Esophagus squamous epithelium (tissue), 4 donors: ENCODE results near the gene WFDC9.
"Not testable (repeated sequence)": the region's sequence is repeated elsewhere in the genome, so short reads cannot be mapped to it uniquely, and the experiment has no call there.

ENCODE experiments used
- POLR2A ChIP-seq, 4 donors: fragments of 450-650 bp; IDR thresholded peaks; one replicate each; pipeline ENCODE4 v1.6.1; 2017; ENCODE audit warnings: antibody characterized with exemption in 4 of 4, mild to moderate bottlenecking in 4 of 4, moderate library complexity in 3 of 4
- TF ChIP-seq, protein P1 (sequence below), 6 experiments: fragments of 450-650 bp in 4 of 6; fragments of 200-600 bp in 2 of 6; sonication (generic) in 2 of 6; IDR thresholded peaks; one replicate each; pipeline ENCODE4 v1.5.1; 2016 to 2019; ENCODE audit warnings: antibody characterized with exemption in 6 of 6, mild to moderate bottlenecking in 4 of 6, moderate library complexity in 4 of 6

DNA sequence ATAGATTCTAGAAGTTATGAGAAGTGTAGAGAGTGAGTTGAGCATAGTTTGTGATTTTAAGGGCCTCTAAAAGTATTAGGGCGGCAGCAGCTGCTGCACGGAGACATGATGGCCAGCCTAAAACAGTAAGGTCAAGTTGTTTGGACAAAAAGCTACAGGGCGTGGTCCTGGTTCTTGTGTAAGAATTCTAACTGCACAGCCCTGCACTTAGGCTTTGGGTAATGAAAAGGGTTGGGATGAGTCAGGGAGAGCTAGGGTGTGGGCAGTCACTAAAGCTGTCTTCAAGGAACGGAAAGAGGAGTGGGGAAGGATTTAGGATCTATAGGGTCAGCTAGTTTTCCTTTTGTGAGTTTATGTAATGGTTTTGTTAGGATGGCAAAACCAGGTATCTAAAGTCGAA lies 45.1 kb downstream of the WFDC9 start:
- TF ChIP-seq, protein P1, sequence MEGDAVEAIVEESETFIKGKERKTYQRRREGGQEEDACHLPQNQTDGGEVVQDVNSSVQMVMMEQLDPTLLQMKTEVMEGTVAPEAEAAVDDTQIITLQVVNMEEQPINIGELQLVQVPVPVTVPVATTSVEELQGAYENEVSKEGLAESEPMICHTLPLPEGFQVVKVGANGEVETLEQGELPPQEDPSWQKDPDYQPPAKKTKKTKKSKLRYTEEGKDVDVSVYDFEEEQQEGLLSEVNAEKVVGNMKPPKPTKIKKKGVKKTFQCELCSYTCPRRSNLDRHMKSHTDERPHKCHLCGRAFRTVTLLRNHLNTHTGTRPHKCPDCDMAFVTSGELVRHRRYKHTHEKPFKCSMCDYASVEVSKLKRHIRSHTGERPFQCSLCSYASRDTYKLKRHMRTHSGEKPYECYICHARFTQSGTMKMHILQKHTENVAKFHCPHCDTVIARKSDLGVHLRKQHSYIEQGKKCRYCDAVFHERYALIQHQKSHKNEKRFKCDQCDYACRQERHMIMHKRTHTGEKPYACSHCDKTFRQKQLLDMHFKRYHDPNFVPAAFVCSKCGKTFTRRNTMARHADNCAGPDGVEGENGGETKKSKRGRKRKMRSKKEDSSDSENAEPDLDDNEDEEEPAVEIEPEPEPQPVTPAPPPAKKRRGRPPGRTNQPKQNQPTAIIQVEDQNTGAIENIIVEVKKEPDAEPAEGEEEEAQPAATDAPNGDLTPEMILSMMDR (IDR thresholded peaks at IDR 0.05) = not testable (repeated sequence)
- not testable (repeated sequence) for TF ChIP-seq POLR2A (IDR thresholded peaks at IDR 0.05)
